22Rv1 (cell line): ENCODE results near the gene MAP4K2.

Experiments used
- ZFX ChIP-seq: fragments of 450-650 bp; IDR thresholded peaks from 2 replicates; pipeline ENCODE4 v1.6.1; 2017; ENCODE audit warnings: antibody characterized with exemption, borderline replicate concordance
- TF ChIP-seq, protein P1 (sequence below): fragments of 450-650 bp; IDR thresholded peaks from 2 replicates; pipeline ENCODE4 v1.5.1; 2017; ENCODE audit warnings: mild to moderate bottlenecking

DNA sequence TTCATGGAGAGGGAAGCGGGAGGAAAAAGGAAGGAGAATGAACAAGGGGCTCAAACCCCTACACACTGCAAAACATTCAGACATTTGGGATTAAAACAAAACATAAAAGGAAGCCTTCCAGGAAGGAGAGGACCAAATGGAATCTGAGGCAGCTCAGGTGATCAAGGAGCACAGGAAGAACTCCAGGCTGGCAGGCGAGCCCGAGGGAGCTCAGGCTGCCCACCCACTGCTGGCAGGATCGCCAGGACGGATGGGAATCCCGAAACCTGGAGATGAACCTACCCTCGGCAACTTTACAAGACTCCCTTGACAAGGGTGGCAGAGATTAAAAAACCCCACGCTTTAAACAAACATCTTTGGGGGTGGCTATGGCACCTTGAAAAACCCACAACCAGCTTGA, 38.3 kb downstream of the MAP4K2 start:
- TF ChIP-seq, protein P1, sequence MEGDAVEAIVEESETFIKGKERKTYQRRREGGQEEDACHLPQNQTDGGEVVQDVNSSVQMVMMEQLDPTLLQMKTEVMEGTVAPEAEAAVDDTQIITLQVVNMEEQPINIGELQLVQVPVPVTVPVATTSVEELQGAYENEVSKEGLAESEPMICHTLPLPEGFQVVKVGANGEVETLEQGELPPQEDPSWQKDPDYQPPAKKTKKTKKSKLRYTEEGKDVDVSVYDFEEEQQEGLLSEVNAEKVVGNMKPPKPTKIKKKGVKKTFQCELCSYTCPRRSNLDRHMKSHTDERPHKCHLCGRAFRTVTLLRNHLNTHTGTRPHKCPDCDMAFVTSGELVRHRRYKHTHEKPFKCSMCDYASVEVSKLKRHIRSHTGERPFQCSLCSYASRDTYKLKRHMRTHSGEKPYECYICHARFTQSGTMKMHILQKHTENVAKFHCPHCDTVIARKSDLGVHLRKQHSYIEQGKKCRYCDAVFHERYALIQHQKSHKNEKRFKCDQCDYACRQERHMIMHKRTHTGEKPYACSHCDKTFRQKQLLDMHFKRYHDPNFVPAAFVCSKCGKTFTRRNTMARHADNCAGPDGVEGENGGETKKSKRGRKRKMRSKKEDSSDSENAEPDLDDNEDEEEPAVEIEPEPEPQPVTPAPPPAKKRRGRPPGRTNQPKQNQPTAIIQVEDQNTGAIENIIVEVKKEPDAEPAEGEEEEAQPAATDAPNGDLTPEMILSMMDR, result no peak
- TF ChIP-seq ZFX, result no peak
